Measurements from ENCODE around the gene RNF17. TPM values are rescaled to one million over a fixed set of nuclear protein-coding genes. Genes with fewer than 3 reads are reported as not detected.

Gene RNF17
- total RNA-seq, 1 experiment from 2014 or later: not detected

- Mint-ChIP-seq H3K27ac (ENCODE audit: low read depth, unreplicated experiment) (no peak overlapping the region), H3K4me3 (ENCODE audit: unreplicated experiment) (no peak overlapping the region), H3K36me3 (ENCODE audit: insufficient read depth, unreplicated experiment) (no peaks in the 10 kb centered on the region), H3K27me3 (ENCODE audit: insufficient read depth, unreplicated experiment) (no peaks in the 10 kb centered on the region), H3K9me3 (ENCODE audit: unreplicated experiment) (no peaks in the 10 kb centered on the region), H3K4me1 (ENCODE audit: insufficient read depth, unreplicated experiment) (peaks cover 16% of the 10 kb centered on the region)
- ChIA-PET POLR2A (interaction anchor here (0.6 to 2.5 kb wide), 7 partner anchors 12 to 251 kb away, joined by 3 to 34 read pairs (median 4); a partner anchor contains a TSS), CTCF (interaction anchor here (0.5 to 1.8 kb wide), 13 partner anchors 9 to 182 kb away, joined by 3 to 7 read pairs (median 3); no protein-coding TSS in a partner anchor)
- intact Hi-C loops (cut with micrococcal nuclease): loop anchor here (2.0 to 10.0 kb wide), 2 partner anchors 103 to 129 kb away; no protein-coding TSS in a partner anchor
- no peak for TF ChIP-seq CTCF (IDR thresholded peaks at IDR 0.05; ENCODE audit: unreplicated experiment)
- peak; percentile 16 for DNase-seq (ENCODE audit: unreplicated experiment)
- no TSS peak for BruUV-seq (replicated peaks)
Measured at GRCh38 chr13:24865163-24865953, 101.4 kb downstream of the RNF17 start.

GRCh38 chr13:24866488-24866887, 102.5 kb downstream of the RNF17 start:
- no peaks in the 10 kb centered on the region for H3K36me3 Mint-ChIP-seq (ENCODE audit: insufficient read depth, unreplicated experiment)
- H3K27ac Mint-ChIP-seq (ENCODE audit: low read depth, unreplicated experiment): peak overlapping the region; percentile 27
- H3K27me3 Mint-ChIP-seq (ENCODE audit: insufficient read depth, unreplicated experiment): no peaks in the 10 kb centered on the region
- peaks cover 16% of the 10 kb centered on the region for H3K4me1 Mint-ChIP-seq (ENCODE audit: insufficient read depth, unreplicated experiment)
- no peak for DNase-seq (ENCODE audit: unreplicated experiment)
- no peak for TF ChIP-seq CTCF (IDR thresholded peaks at IDR 0.05; ENCODE audit: unreplicated experiment)
- H3K9me3 Mint-ChIP-seq (ENCODE audit: unreplicated experiment): no peaks in the 10 kb centered on the region
- POLR2A ChIA-PET: interaction anchor here (0.6 to 2.5 kb wide), 4 partner anchors 13 to 136 kb away, joined by 3 to 34 read pairs (median 6); no protein-coding TSS in a partner anchor
- CTCF ChIA-PET: interaction anchor here (0.6 to 1.4 kb wide), 8 partner anchors 9 to 307 kb away, joined by 3 to 7 read pairs (median 4); no protein-coding TSS in a partner anchor
- no TSS peak for BruUV-seq (replicated peaks)
- intact Hi-C loops (cut with micrococcal nuclease): loop anchor here (10.0 kb wide), 1 partner anchor 128 kb away; no protein-coding TSS in a partner anchor
- H3K4me3 Mint-ChIP-seq (ENCODE audit: unreplicated experiment): no peak overlapping the region

GRCh38 chr13:24868874-24869273, 104.9 kb downstream of the RNF17 start:
- ChIA-PET POLR2A (interaction anchor here (1.3 kb wide), 1 partner anchor 17 kb away, joined by 4 read pairs; no protein-coding TSS in a partner anchor), CTCF (interaction anchor here (0.6 to 1.0 kb wide), 4 partner anchors 9 to 99 kb away, joined by 3 to 4 read pairs (median 3); no protein-coding TSS in a partner anchor)
- Mint-ChIP-seq H3K9me3 (ENCODE audit: unreplicated experiment) (no peaks in the 10 kb centered on the region), H3K4me3 (ENCODE audit: unreplicated experiment) (no peak overlapping the region), H3K27me3 (ENCODE audit: insufficient read depth, unreplicated experiment) (no peaks in the 10 kb centered on the region), H3K36me3 (ENCODE audit: insufficient read depth, unreplicated experiment) (no peaks in the 10 kb centered on the region), H3K27ac (ENCODE audit: low read depth, unreplicated experiment) (no peak overlapping the region), H3K4me1 (ENCODE audit: insufficient read depth, unreplicated experiment) (peaks cover 14% of the 10 kb centered on the region)
- no peak for TF ChIP-seq CTCF (IDR thresholded peaks at IDR 0.05; ENCODE audit: unreplicated experiment)
- no peak for DNase-seq (ENCODE audit: unreplicated experiment)
- intact Hi-C loops (cut with micrococcal nuclease): loop anchor here (10.0 kb wide), 1 partner anchor 126 kb away; no protein-coding TSS in a partner anchor
- BruUV-seq (replicated peaks): no TSS peak

GRCh38 chr13:24870380-24870760, 106.4 kb downstream of the RNF17 start:
- CTCF ChIA-PET: interaction anchor here (0.9 kb wide), 1 partner anchor 360 kb away, joined by 3 read pairs; no protein-coding TSS in a partner anchor
- intact Hi-C loops (cut with micrococcal nuclease): no loop called here
- H3K4me1 Mint-ChIP-seq (ENCODE audit: insufficient read depth, unreplicated experiment): peaks cover 11% of the 10 kb centered on the region
- BruUV-seq (replicated peaks): no TSS peak
- H3K27me3 Mint-ChIP-seq (ENCODE audit: insufficient read depth, unreplicated experiment): no peaks in the 10 kb centered on the region
- no peaks in the 10 kb centered on the region for H3K9me3 Mint-ChIP-seq (ENCODE audit: unreplicated experiment)
- DNase-seq (ENCODE audit: unreplicated experiment): no peak
- H3K36me3 Mint-ChIP-seq (ENCODE audit: insufficient read depth, unreplicated experiment): no peaks in the 10 kb centered on the region
- H3K4me3 Mint-ChIP-seq (ENCODE audit: unreplicated experiment): no peak overlapping the region
- no peak for TF ChIP-seq CTCF (IDR thresholded peaks at IDR 0.05; ENCODE audit: unreplicated experiment)
- POLR2A ChIA-PET: no interaction called here
- H3K27ac Mint-ChIP-seq (ENCODE audit: low read depth, unreplicated experiment): no peak overlapping the region

Data from MCF 10A (cell line).